ENCODE measurements around the gene UNC93A.
"Not testable (repeated sequence)": the region's sequence is repeated elsewhere in the genome, so short reads cannot be mapped to it uniquely, and the experiment has no call there.

UNC93A gene

GRCh38 chr6:167247814-167248595 lies 43.1 kb upstream of the UNC93A start:
- no peak overlapping the region for H3K4me3 ChIP-seq (ENCODE audit: low read length)
- TF ChIP-seq CTCF (IDR thresholded peaks at IDR 0.05; ENCODE audit: insufficient read depth, low read depth, low read length, missing control alignments) = no peak
- no peak for DNase-seq (ENCODE audit: low read depth)

GRCh38 chr6:167248878-167249455 lies 42.1 kb upstream of the UNC93A start:
- DNase-seq (ENCODE audit: low read depth); H3K4me3 ChIP-seq (ENCODE audit: low read length): not testable (repeated sequence)

GRCh38 chr6:167252271-167252670 lies 38.8 kb upstream of the UNC93A start:
- H3K4me3 ChIP-seq (ENCODE audit: low read length) = no peak overlapping the region
- TF ChIP-seq CTCF (IDR thresholded peaks at IDR 0.05; ENCODE audit: insufficient read depth, low read depth, low read length, missing control alignments) = no peak
- DNase-seq (ENCODE audit: low read depth) = no peak

- no peak for DNase-seq (ENCODE audit: low read depth)
- H3K4me3 ChIP-seq (ENCODE audit: low read length) = no peak overlapping the region
- no peak for TF ChIP-seq CTCF (IDR thresholded peaks at IDR 0.05; ENCODE audit: insufficient read depth, low read depth, low read length, missing control alignments)
Observed at GRCh38 chr6:167255918-167256553, 35.1 kb upstream of the UNC93A start.

GRCh38 chr6:167258646-167259045 lies 32.5 kb upstream of the UNC93A start:
- DNase-seq (ENCODE audit: low read depth) = no peak
- TF ChIP-seq CTCF (IDR thresholded peaks at IDR 0.05; ENCODE audit: insufficient read depth, low read depth, low read length, missing control alignments) = no peak

GRCh38 chr6:167266057-167266829 lies 24.9 kb upstream of the UNC93A start:
- DNase-seq (ENCODE audit: low read depth) = not testable (repeated sequence)

More at GRCh38 chr6:167258646-167259045, 32.5 kb upstream of the UNC93A start:
- H3K4me3 ChIP-seq (ENCODE audit: low read length) = no peak overlapping the region

GRCh38 chr6:167266830-167267555 lies 24.1 kb upstream of the UNC93A start:
- no peak for TF ChIP-seq CTCF (IDR thresholded peaks at IDR 0.05; ENCODE audit: insufficient read depth, low read depth, low read length, missing control alignments)
- no peak overlapping the region for H3K4me3 ChIP-seq (ENCODE audit: low read length)
- DNase-seq (ENCODE audit: low read depth) = no peak

More at GRCh38 chr6:167266057-167266829, 24.9 kb upstream of the UNC93A start:
- H3K4me3 ChIP-seq (ENCODE audit: low read length) = not testable (repeated sequence)

- not testable (repeated sequence) for DNase-seq (ENCODE audit: low read depth); H3K4me3 ChIP-seq (ENCODE audit: low read length)
Observed at GRCh38 chr6:167267556-167267898, 23.6 kb upstream of the UNC93A start.

Data from epithelial cell of esophagus (primary cell).